Mononuclear cell (primary cell): ENCODE measurements around the gene NEBL. TPM values are rescaled to one million over a fixed set of nuclear protein-coding genes. Genes with fewer than 3 reads are reported as not detected.

Source experiments
- H3K27me3 ChIP-seq: 2 replicates; pipeline ENCODE4 v1.6.0; 2011; ENCODE audit warnings: low read length, control low read depth; ENCODE audit not compliant: insufficient read depth
- H3K4me1 ChIP-seq: 2 replicates; pipeline ENCODE4 v1.5.1; 2011; ENCODE audit warnings: mild to moderate bottlenecking, low read length, control low read depth; ENCODE audit not compliant: insufficient read depth
- H3K4me3 ChIP-seq: 2 replicates; pipeline ENCODE4 v1.5.1; 2011; ENCODE audit warnings: mild to moderate bottlenecking, low read length, moderate library complexity
- H3K9me3 ChIP-seq: 2 replicates; pipeline ENCODE4 v1.5.1; 2011; ENCODE audit warnings: low read depth, mild to moderate bottlenecking, control low read depth, low read length
- total RNA-seq: library from RNA; depleted of rRNA; stranded (reverse); fragments of >200 nt; gene quantifications from one replicate; pipeline ENCODE4 v1.2.3, GENCODE V29; 2012

NEBL gene
- total RNA-seq, 1 donor, result 0.10 TPM

DNA sequence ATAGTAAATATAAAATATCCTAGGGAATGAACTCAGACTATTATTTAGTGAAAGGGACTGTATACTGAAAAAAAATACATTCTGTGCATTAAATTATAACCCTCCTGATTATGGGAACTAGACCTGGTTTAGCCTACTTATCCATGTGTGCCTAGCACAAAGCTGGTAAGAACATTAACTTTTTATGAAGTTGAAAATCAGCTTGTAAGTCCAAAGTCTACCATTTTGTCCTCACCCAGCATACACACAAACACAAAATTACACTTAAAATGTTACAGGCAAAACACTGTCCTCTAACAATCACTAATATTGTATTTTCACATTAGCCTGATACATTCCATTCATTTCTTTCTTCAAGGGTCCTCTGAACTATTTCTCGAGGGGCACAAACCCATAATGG, 19.9 kb upstream of the NEBL start:
- no peaks in the 10 kb centered on the region for H3K4me1 ChIP-seq
- no peaks in the 10 kb centered on the region for H3K9me3 ChIP-seq
- no peaks in the 10 kb centered on the region for H3K27me3 ChIP-seq
- H3K4me3 ChIP-seq, result no peak overlapping the region

DNA sequence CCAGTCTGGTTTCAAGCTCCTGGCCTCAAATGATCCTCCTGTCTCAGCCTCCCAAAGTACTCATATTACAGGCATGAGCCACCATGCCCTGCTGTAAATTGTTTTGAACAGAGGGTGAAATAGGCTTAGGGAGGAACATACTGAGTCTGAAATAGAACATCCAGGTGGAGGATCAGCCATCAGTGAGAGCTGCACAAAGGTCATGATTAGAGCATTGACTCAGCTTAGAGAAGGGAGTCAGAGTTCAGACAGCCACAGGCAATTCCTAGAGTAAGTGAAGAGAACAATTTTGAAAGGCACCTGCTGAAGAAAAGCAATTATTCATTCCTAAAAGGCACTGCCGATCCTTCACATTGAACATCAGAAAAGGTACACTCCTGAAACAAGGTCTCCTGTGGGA, 15.9 kb upstream of the NEBL start:
- Histone ChIP-seq H3K27me3 (no peaks in the 10 kb centered on the region), H3K4me3 (no peak overlapping the region), H3K9me3 (no peaks in the 10 kb centered on the region), H3K4me1 (no peaks in the 10 kb centered on the region)

DNA sequence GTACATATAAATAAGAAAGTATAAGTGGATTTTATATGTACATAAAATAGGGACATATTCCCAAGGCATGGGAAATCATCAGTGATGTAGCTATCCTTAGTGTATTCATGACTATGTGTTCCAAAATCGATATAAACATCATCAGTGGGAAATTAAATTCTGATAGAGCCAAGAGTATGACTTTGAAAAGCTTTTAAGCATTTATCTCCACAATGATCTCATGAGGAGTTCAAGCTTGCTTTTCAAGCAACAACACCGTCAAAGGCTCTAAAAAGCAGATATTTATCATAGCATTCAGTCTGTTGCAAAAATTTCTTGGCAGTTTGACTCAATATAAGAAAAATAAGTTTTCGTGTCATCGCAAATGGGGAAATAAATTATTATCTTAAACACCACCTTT, 14.5 kb upstream of the NEBL start:
- no peaks in the 10 kb centered on the region for H3K4me1 ChIP-seq
- no peaks in the 10 kb centered on the region for H3K9me3 ChIP-seq
- H3K27me3 ChIP-seq, result no peaks in the 10 kb centered on the region
- no peak overlapping the region for H3K4me3 ChIP-seq

DNA sequence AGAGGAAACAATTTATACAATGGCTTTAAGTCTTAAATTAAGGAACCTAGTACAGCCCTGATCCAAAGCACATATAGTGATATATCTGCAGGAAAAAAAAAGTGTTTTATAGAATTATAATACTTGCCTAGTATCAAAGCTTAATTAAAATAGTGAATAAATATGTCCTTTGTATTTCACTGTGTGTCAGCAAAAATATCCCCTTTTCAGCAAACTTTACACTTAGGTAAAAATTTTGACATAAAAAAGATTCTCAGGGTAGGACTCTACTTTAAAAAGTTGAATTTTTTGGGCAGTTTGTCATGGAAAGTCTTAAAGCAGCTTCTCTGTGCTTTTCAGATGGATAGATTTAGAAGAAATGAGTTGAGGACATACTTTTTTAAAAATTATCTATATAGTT, 12.7 kb upstream of the NEBL start:
- Histone ChIP-seq H3K4me1 (no peaks in the 10 kb centered on the region), H3K4me3 (no peak overlapping the region), H3K27me3 (no peaks in the 10 kb centered on the region), H3K9me3 (no peaks in the 10 kb centered on the region)

DNA sequence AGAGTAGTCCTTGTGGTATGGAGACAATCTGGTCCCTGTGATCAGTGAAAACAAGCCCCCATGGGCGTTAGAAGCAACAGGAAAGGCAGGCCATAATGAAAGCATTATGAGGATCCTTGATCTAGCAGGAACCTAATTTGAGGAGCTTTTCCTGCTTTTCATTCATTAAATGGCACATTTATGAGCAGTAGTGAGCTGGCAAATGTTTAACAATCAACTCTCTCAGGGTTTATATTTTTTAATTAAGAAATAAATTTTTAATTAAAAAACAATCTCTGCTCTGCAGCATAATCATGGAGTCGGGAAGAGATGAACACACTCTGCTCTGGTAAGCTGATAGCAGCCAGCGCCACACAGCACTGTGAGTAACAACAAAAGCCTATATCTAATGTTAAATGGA, 11.3 kb upstream of the NEBL start:
- no peaks in the 10 kb centered on the region for H3K27me3 ChIP-seq
- H3K9me3 ChIP-seq, result no peaks in the 10 kb centered on the region
- no peak overlapping the region for H3K4me3 ChIP-seq
- no peaks in the 10 kb centered on the region for H3K4me1 ChIP-seq

DNA sequence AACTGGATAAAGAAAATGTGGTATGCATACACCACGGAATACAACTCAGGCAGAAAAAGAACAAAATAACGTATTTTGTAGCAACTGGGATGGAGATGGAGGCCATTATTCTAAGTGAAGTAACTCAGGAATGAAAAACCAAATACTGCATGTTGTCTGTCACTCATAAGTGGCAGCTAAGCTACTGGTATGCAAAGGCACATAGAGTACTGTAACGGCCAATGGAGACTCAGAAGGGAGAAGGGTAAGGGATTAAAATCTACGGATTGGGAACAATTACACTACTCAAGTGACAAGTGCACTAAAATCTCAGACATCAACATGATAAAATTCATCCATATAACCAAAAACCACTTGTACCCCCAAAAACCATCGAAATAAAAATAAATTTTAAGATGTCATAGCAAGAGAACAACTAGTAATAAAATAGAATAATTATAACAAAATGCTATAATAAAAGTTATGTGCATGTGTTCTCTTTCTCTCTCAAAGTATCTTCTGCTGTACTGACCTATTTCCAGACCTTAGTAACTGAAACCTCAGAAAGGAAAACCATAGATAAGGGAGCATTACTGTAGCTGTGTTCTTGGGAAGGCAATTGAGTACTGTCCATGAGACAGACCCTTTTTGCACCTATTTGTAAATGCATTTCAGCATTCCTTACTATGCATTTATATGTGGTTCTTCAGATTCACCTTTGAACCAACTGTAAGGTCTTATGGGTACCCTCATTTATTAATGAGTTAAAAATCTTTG, 6.7 kb upstream of the NEBL start:
- H3K4me3 ChIP-seq, result no peak overlapping the region
- H3K27me3 ChIP-seq, result no peaks in the 10 kb centered on the region
- no peaks in the 10 kb centered on the region for H3K4me1 ChIP-seq
- no peaks in the 10 kb centered on the region for H3K9me3 ChIP-seq

DNA sequence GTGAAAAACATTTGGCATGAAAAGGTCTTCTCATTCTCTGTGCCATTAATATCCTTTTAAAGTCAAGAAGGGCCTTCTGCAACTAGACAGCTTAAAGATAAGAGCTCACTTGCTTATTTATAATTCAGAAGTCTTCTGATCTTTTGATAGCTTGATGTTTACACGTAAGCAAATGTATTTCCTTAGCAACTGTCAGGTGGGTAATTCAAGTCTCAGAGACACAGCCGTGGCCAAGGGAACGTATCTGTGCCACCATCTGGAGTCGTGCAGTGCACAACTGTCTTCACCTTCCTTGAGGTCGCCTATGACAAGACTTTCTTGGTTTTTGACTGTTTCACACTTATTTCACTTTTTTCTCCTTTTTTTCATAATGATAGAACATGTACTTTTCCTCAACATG, 4.0 kb upstream of the NEBL start:
- H3K4me3 ChIP-seq, result no peak overlapping the region
- H3K4me1 ChIP-seq, result no peaks in the 10 kb centered on the region
- H3K27me3 ChIP-seq, result no peaks in the 10 kb centered on the region
- H3K9me3 ChIP-seq, result no peaks in the 10 kb centered on the region

DNA sequence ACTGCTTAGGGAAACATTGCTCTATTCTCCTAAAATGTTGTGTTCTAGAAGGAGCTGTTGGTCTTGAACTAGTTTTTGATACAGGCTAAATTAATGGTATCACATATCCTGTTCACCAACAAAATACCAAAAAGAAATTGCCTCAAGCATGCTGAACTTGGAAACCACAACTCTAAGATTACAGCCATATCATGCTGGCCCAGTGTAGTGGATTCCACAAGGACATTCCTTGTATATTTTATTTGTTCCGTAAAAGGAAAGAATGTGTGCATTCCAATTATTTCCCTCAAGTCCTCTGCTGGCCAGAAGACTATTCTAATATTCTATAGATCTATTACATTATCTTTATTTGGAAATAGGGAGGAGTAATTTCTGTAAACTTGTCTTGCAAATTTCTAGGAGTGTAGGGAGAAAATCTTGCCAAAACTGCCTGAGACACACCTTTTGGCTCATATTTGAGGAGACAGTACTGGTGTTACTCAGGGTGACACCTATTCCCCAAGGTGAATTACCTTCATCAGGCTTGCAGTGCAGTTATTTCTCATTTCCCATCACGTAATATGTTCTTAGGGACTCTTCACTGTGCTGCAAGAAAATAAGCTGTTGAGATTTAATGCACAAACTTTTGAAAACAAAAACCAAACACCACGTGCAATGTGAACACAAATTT, 1.9 kb upstream of the NEBL start:
- H3K4me1 ChIP-seq, result no peaks in the 10 kb centered on the region
- H3K4me3 ChIP-seq, result no peak overlapping the region
- no peaks in the 10 kb centered on the region for H3K9me3 ChIP-seq
- H3K27me3 ChIP-seq, result no peaks in the 10 kb centered on the region

DNA sequence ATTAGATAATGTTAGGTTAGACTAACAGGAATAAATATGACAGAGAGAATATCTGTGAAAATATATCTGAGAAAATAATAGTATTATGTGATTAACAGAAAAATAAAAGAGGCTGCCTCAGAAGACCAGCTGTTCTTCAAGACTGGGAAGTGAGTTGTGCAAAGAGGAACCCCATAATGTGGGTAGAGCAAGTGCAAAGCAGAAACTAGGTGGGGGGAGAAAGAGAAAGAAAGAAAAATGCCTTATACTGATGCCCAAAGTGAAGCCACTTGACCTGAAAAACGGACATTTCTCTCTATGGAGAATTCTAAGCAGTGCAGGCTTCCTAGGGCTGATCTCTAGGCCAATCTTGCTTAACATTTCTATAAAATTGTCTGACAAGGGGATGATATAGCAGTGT, 3.8 kb downstream of the NEBL start:
- Histone ChIP-seq H3K4me1 (no peaks in the 10 kb centered on the region), H3K4me3 (no peak overlapping the region), H3K27me3 (peaks cover 3% of the 10 kb centered on the region), H3K9me3 (no peaks in the 10 kb centered on the region)

DNA sequence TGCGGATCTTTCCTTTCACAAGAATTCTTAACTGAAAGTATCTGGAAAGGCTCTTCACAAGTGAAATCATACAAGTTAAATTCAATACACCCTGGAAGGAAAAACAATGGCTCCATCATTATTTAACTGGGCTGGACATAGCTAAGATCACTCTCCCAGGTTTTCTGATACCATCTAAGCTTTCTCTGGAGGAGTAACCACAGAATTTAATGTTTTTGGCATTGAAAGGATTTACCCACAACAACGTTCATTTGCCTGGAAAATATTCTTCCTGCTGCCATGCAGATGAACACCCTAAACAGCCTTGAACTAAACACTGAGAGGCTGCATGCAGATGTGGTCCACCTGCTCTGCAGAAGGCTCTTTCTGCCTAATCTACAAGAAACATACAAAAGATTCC, 4.3 kb downstream of the NEBL start:
- Histone ChIP-seq H3K4me1 (no peaks in the 10 kb centered on the region), H3K4me3 (no peak overlapping the region), H3K9me3 (no peaks in the 10 kb centered on the region), H3K27me3 (peaks cover 3% of the 10 kb centered on the region)

DNA sequence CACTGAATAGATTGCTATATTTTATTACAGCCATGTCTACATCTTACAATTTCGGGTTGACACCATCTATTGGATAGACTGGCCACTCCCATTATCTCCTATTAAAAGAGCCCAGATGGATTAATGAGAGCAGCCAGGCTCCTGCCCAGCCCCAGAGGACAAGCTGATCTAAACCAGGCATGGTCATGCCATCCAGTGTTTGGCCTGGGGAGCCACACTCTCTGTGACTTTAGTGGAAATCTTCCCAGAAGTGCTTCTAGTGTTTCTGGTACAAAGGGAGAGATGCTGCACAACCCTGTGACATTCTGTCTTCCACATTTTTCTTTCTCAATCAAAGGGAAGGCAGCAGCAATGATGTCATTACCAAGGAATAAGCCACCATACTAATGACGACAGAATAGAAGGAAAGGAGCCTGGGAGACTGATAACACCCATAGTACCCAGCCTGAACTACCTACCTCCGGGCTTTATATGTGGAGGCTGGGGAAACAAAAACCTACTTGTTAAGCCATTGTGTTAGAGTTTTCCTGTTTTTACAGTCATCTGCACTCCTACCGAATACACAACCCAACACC, 5.0 kb downstream of the NEBL start:
- Histone ChIP-seq H3K4me3 (no peak overlapping the region), H3K4me1 (no peaks in the 10 kb centered on the region), H3K27me3 (peaks cover 3% of the 10 kb centered on the region), H3K9me3 (no peaks in the 10 kb centered on the region)

DNA sequence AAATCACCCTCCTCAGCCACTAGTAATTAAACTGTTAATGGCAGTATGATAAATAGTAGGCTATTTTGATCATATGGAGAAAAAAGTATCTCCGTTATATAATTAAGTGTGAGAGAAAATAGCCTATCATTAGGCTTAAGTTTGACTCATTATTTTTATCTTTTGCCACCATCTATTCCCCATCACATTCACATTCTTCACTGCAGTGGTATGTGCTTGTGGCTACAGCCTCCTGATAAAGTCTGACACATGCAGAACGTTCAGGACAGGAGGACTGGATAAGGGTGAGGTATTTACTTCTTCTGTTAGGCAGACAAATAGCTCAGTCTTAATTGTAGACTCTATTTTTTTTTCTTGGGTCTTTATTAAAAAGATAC, 5.8 kb downstream of the NEBL start:
- no peaks in the 10 kb centered on the region for H3K4me1 ChIP-seq
- no peaks in the 10 kb centered on the region for H3K9me3 ChIP-seq
- no peak overlapping the region for H3K4me3 ChIP-seq
- peaks cover 3% of the 10 kb centered on the region for H3K27me3 ChIP-seq

DNA sequence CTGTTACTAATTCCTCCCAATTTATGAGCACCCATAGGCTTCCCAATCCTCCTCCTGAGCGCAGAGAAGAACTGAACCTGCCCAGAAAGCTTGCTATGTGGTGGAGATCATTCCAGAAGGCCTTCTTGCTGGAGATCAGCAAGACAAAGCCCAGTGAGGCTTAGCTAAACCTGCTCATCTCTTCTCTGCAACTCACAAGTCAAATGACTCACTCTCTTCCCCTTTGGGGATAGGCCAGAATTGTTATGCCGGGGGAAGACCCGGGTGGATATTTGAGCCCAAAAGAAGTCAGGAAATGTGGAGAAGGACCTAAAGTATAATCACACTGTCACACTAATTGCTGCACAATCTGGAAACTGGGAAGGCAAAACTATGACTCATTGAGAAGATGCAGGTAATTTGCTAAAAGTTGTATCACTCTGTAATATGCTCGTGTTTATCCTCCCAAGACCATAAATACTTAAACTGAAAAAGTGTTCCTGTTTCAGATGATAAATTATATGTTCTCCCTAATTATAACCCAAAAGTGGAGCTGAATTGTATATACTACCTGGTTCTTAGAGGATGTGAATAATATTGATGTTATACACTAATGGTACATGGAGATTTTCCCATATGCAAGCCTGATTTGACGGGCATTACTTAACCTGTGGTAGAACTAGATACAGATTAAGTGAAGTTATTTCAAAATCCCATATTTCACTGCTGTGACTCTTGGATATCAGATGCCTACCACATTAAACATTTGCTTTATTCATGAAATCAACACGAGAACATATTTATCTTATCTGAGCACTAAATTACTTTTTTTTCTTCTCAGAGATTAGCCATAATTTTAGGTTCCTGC, 6.4 kb downstream of the NEBL start:
- Histone ChIP-seq H3K4me1 (no peaks in the 10 kb centered on the region), H3K4me3 (no peak overlapping the region), H3K27me3 (peaks cover 3% of the 10 kb centered on the region), H3K9me3 (no peaks in the 10 kb centered on the region)

DNA sequence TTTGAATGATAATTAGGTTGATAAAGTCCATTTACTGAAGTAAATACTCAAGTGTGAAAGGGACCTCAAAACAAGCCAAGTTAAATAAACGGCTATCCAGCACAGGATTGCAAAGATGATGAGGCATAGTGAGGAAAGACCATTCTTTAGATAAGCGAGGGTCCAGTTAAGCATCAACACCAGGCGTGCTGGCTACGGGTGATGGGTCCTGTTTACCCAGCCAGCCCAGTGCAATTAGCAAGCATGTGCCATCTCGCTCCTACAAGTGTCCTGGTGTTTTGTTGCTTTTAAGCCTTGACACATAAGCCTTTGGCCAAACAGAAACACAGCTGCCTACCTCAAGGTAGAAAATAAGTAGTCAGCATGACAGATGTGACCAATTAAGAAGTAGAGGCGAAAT, 7.1 kb downstream of the NEBL start:
- H3K4me3 ChIP-seq, result no peak overlapping the region
- H3K27me3 ChIP-seq, result peaks cover 3% of the 10 kb centered on the region
- H3K9me3 ChIP-seq, result no peaks in the 10 kb centered on the region
- no peaks in the 10 kb centered on the region for H3K4me1 ChIP-seq

DNA sequence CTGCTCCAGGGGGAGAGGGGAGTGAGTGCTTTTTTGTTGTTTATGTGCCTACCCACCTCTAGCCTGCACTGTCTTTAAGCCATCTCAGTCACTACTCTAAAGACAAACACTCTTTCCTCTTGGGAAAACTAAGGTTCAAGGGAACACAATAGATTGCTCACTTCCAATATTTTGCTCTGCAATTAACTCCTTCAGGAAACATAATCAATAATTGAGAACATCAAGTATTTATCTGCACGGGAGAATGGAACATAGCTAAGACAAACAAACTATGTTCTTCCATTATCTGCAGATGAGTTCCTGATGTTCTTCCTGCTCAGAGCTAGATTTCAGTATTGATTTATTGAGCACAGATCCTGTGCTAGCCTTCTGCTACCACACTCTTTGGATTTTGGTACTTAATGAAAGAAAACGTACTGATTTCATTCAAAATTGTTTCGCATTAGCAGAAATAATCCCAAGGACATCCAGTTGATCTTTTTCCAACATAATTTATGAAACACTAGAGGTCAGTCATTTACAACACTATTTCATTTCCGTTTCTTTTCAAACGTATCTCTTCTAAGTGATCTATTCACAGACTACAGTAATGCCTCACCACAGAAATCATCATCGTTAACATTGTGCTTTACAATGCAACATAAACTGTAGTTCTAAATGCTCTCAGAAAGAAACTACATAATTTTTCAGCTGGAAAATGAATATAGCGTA, 8.3 kb downstream of the NEBL start:
- H3K27me3 ChIP-seq, result peaks cover 3% of the 10 kb centered on the region
- no peak overlapping the region for H3K4me3 ChIP-seq
- no peaks in the 10 kb centered on the region for H3K9me3 ChIP-seq
- H3K4me1 ChIP-seq, result no peaks in the 10 kb centered on the region
